Measurements from ENCODE around the gene AURKB.
"Not testable (repeated sequence)": the region's sequence is repeated elsewhere in the genome, so short reads cannot be mapped to it uniquely, and the experiment has no call there.

Gene AURKB

DNA sequence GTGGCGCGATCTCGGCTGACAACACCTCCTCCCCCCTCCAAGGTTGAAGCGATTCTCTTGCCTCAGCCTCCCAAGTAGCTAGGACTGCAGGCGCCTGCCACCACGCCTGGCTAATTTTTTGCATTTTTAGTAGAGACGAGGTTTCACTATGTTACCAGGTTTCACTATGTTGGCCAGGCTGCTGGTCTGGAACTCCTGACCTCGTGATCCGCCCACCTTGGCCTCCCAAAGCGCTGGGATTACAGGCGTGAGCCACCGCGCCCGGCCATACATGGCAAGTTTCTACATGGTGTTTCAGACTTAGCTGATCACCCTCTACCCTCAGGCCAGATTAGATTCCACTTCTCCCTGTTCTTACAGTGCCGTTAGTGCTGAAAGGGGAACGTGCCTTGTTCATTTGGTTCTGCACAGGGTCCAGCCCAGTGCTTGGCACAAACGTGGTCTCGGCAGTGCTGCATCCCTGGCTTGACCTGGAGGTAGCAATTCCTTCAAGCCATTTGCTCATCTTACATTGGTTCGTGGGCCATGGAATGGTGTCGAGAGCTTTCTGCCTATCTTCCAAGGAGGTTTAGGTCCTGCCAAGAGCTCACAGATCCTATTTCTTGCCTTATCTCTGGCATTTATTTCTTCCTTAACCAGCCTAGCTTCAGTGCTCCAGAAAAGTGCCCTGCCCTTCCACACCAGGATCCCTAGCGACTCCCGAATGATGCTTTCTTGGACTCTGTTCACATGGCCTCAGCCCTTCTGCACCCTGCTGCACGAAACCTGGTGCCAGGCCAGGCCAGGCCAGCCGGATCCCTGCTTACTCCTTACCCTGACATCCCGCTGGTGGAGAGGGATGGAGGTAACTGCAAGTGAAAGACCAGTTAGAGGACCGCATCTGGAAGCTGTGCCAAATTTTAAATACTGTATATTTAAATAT, 14.8 kb upstream of the AURKB start:
- no peak for DNase-seq

DNA sequence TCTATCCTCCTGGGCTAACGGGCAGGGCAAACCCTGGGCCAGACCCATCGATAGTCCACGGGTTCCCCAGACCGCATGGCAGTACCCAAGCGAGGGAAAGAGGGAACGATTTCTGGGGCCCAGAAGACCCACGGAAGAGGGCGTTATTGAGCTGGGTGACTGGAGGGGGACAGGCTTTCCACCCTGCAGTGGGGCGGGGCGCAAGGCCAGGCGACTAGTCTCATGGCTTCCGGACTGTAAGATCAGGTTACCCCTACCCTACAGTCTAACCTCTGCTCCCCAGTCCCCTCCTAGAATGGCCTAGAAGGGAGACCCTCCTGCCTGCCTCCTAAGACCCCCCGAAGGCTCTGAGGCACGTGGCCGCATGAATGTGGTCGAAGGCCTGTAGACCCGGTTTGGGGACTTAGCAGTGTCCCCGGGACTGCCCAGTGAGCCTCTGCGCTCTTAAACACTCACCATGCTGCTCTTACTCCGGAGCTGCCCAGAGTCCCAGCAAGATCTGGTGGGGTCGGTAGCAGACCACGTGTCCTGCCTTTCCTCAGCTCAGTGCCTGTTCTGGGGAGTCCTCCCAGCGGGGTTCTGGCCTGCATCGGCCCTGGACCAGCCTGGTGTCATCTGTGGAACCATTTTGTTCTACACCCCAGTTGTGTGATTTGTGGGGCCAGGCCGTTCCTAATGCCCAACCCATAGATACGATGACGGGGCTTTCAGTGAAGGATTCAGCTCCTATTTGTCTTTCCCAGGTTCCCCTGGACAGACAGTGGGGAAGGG, 13.2 kb upstream of the AURKB start:
- DNase-seq, result peak; percentile 91

DNA sequence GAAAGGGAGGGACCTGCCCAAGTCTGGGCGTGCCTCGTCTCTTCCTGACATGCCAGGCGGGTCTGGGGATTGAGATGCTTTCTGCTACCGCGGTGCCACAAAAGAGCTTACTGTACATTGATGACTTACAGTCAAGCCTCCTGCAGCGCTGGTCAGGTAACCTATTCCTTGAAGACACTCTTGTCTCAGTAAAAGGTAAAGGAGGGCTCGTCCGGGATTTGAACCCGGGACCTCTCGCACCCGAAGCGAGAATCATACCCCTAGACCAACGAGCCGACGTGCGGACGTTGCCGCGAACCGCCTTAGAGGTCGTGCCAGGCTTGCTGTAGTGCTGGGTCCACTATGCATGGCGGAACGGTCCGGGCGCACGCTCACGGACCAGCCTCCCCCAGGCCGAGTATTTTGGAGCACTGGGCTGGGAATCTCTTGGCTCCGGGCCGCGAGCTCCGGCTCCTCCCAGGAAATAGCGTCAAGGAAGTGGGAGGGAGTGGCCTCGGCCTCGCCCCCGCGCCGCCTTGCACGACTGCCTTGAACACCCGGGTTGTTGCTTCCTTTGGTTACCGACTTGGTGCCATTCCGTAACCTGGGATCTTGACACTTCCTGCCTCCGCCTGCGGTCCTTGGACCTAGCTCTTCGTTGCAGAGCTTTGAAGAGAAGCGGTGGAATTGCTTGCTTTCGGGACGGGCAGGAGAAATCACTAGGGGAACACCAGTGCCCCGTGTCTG, 12.4 kb upstream of the AURKB start:
- peak; percentile 97 for DNase-seq

DNA sequence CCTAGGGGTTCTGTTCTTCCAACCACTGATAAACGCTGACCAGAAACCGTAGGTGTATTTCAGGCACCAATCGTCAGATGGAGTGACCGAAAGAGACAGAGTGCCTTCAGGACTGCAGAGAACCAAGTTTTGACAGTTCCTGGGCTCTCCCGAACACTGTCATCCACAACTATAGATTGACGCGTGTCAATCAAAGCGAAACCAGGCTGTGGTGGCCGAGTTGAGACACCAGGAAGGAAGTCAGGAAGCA, 11.9 kb upstream of the AURKB start:
- no peak for DNase-seq

DNA sequence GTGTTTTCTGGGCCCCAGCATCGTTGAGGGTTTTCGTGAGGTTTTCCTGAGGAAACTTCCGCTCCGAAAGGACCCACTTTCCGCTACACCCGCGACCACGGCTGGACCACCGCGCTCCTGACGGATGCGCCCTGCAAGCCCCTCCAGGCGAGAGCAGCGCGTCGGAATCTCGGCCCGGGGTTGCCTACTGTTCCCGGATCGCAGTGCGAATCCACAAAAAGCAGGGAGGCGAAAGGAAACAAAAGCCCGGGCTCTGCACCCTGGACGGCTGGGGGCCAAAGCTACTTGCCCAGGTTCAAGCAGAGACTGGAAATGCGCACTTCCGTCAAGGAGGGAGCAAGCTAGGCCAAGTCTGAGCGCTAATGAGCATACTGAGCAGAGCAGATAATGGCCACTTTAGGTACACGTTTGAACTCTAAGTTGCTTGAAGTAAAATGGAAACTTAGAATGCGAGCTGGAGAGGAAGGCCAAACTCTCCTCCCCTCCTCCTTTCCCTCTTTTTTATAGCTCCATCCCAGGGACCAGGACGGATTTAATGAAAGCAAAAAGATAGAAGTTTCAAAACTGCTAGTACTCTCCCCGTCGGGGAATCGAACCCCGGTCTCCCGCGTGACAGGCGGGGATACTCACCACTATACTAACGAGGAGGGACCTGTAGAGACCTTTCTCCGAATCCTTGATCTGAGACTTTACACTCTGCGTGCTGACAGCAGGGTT, 11.4 kb upstream of the AURKB start:
- DNase-seq, result peak; percentile 95

DNA sequence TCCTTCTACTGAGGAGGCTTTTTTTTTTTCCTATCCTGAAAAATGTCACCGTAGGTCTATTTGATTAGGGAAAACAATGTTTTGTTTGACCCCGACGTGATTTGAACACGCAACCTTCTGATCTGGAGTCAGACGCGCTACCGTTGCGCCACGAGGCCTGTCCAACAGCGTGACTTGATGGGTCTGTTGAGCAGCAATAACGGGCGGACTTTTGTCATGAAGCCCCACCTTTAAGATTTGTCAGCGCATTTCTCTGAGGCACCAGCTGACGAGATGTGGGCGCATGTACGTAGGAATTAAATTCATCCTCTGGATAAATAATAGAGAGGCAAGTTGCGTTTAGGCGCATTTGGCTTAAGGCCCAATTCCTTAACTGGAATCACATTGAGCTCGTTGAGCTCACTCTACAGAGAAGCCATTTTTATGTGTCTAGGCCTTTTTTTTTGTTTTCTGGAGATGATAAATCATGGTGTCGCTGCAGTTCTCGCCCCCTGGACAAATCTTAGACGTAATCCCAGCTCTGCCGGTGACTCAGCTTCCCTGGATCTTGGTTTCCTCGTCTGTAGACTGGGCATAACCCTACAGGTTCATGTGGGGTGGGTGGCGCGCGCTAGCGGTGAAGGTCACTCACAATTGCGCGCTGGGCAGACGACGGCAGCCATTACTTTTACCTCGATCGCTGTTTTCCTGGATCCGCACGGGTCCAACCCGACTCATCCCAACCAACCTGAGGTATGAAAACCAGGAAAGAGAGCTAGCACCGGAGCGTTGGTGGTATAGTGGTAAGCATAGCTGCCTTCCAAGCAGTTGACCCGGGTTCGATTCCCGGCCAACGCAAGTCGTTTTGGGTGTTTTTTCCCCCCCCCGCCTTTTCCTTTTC, 10.6 kb upstream of the AURKB start:
- DNase-seq, result peak; percentile 96

DNA sequence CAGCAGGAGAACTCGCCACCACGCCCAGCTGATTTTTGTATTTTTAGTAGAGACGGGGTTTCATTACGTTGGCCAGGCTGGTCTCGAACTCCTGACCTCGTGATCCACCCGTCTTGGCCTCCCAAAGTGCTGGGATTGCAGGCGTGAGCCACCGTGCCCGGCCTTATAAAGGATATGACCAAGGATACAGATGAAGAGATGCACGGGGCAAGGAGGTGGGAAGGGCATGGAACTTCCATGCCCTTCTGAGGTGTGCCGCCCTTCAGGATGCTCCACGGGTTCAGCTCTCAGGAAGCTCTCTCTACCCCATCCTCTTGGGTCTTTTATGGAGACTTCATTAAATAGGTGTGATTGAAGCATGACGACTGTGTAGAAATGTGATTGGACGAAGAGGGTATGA, 3.6 kb upstream of the AURKB start:
- not testable (repeated sequence) for DNase-seq

DNA sequence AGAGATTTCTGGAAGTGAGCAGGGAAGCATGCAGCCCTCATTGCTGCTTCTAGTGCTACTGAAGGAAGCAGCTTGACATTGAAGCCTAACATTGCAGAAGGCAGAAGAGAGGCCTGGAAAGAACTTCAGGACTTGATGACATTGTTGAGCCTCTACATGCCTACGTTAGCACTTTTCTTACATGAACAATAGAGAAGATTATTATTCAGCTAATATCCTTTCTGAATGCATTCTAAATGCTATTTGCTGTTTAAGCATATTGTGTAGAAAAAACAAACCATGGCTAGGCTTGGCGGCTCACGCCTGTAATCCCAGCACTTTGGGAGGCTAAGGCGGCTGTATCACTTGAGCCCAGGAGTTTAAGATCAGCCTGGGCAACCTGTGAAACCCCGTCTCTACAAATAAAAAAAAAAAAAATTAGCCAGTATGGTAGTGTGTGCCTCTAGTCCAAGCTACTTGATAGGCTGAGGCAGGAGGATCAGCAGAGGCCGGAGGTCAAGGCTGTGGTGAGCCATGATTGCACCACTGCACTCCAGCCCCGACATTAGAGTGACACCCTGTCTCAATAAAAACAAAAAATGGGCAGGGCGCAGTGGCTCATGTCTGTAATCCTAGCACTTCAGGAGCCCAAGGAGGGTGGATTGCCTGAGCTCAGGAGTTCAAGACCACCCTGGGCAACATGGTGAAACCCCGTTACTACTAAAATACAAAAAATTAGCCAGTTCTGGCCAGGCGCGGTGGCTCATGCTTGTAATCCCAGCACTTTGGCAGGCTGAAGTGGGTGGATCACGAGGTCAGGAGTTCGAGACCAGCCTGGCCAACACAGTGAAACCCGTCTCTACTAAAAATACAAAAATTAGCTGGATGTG, 2.2 kb upstream of the AURKB start:
- DNase-seq, result peak; percentile 45

DNA sequence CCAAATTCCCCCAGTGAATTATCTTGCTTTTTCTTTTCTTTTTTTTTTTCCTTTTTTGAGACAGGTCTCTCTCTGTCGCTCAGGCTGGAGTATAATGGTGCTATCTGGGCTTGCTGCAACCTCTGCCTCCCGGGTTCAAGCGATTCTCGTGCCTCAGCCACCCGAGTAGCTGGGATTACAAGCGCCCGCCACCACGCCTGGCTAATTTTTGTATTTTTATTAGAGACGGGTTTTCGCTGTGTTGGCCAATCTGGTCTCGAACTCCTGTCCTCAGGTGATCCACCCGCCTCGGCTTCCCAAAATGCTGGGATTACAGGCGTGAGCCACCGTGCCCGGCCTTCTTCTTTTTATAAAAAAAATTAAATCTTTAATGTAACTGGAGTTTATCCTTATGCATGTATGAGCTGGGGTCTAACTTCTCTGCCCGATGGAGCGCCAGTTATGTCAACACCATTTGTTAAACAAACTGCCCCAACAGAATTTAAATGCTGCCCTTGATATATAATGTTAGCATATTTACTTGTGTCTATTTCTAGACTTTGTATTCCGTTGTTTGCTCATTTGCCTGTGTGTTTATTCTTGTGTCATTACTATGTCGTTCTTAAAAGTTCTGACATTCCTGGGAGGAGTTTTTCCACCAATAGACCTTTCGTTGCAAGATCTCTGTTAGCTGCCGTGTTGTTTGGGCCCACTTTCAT, 535 bp upstream of the AURKB start:
- no peak for DNase-seq

DNA sequence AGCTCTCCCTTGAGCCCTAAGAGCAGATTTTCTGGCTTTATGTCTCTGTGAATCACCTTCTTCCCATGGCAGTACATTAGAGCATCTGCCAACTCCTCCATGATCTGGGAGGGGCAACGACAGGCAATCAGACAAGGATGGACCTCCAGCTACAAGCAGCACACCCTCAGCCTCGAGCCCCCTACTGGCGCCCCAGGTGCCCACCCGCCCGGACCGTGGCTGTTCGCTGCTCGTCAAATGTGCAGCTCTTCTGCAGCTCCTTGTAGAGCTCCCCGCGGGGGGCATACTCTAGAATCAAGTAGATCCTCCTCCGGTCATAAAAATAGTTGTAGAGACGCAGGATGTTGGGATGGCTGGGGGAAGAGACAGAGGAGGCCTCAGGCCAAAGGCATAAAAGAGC, 3.8 kb downstream of the AURKB start:
- DNase-seq, result no peak

DNA sequence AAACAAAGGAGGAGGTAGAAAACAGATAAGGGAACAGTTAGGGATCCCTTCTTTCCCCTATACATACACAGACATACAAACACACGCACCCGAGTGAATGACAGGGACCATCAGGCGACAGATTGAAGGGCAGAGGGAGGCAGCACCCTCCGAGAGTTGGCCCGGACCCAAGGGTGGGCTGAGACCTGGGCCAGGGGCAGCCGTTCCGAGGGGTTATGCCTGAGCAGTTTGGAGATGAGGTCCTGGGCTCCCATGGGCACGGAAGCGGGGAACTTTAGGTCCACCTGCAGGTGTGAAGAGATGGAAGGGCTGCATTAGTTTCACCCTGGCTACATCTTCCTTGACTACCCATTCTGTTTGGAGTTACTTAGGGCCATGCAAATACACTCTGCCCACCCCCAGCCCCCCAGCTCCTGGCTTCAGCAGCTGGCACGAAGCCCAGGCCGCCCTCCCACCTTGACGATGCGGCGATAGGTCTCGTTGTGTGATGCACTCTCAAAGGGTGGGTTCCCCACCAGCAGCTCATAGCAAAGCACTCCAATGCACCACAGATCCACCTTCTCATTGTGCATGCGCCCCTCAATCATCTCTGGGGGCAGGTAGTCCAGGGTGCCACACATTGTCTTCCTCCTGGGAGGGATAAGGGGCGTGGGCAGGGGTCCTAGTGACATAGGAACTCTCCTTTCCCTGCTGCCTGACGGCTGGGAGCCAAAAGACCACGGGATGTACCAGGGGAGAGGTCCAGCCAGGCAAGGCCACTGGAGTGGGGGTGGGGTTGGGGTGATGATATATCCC, 5.4 kb downstream of the AURKB start:
- no peak for DNase-seq

DNA sequence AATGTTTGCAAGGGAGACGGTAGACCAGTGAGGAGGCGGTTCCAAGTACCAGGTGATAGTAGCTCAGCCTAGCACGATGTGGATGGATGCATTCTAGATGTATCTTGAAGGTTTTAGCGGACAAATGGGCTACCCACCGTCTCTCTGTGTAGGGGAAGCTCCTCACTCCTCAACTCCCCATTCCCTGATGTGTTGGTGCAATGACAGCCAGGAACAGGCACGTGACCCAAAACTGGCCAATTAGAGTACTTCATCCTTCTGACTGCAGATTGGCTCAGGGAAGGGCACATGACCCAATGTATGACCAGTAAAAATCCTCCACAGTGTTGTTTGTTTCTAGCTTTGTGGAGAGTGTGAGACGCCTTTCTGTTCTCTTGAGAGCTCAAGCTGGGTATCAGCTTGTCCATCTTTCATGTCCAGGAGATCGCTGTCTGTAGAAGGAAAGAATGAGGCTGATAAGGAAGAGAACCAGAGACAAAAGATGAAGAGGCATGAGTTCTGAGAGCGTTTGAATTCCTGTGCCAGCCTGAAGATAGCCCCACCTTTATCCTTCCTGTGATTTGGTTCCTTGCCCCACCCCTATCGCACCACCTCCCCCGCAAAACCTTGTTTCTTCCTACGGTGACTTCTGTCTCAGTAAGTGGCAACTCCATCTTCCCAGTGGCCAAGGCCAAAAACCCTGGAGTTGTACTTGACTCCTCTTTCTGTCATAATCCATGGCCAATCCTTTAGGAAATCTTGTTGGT, 18.1 kb downstream of the AURKB start:
- peak; percentile 94 for DNase-seq

DNA sequence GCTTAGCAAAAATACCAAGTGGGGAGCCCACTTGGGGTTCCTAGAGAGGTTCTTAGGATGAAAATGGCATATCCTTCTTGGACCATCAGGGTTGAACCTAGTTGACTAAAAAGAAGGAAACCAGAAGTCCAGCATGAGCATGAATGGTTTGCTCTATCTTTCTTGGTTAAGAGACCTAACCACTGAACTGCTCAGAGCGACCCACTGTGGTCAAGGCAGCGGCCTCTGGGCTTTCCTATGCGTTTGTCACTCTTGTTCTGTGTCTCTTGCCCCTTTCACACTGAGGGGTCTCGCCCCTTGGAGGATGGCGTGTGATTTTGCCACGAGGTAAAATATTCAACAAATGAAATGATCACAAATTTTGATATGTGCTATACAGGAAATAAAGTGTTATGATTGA, 19.9 kb downstream of the AURKB start:
- no peak for DNase-seq

DNA sequence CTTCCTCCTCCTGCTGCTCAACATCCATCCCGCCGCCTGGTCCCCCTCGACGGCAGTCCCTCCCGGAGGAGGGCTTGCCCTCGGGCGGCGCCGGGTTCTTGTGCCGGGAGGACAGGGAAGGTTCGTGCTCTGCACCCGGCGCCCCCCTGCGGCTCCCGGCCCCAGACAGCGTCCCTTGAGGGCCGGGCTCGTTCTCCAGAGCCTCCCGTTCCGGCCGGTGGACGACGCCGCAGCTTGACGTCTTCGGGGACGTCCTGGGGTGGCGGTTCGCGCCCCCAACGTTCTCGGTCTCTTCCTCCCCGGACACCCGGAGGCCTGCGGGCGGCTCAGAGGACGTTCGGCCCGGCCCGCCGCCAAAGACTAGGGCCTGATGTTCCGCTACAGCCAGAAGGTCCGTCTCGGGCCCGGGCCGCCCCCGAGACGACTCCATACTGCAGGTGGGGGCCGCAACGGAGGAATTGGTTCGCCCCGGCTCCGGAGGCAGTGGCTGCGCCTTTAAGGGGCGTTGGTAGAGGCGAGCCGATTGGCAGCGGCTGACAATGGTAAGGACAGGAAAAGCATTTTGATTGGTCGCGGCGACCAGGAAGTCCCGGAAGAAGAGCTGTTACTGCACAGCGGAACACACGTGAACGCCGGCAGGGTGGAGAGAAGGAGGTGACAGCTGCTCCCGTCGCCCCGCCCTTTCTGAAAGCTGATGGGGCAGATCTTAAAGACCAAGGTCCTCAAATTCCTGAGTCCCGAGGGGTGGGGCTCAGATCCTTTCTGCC, 20.5 kb downstream of the AURKB start, which contains the start of gene BORCS6:
TSS of gene BORCS6 (minus strand) at position 470 of the 767 bp plus-strand sequence. CDS start at position 430, 40 bp downstream.
- peak; percentile 99 for DNase-seq

DNA sequence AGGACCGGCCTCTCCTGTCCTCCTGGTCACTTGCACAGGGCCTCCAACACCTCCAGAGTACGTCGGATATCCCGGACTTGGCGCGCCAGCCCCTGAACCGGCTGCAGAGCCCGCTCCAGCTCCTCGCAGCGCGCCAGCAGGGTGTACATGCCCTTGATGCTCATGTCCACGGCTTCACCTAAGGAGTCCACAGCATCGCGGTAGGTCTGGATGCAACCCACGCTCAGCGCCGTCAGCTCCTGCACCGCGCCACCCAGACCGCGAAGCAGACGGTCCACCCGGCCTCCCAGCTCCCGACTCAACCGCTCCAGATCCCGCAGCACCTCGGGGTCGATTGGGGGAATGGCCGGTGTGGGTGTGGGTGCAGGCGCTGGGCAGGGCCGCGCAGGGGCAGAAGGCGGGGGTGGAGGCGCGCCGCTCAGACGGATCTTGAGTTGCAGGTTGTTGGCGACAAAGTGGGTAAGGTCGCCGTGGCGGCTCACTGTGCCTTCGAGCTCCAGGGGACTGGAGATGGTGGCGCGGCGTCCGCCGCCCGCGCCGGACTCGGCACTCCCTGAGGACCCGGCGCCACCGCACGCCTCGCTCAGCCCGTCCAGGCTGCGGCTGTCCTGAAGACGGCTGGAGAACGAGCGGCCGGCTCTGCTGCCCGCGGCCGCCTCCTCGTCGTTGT, 21.2 kb downstream of the AURKB start:
- peak; percentile 40 for DNase-seq

DNA sequence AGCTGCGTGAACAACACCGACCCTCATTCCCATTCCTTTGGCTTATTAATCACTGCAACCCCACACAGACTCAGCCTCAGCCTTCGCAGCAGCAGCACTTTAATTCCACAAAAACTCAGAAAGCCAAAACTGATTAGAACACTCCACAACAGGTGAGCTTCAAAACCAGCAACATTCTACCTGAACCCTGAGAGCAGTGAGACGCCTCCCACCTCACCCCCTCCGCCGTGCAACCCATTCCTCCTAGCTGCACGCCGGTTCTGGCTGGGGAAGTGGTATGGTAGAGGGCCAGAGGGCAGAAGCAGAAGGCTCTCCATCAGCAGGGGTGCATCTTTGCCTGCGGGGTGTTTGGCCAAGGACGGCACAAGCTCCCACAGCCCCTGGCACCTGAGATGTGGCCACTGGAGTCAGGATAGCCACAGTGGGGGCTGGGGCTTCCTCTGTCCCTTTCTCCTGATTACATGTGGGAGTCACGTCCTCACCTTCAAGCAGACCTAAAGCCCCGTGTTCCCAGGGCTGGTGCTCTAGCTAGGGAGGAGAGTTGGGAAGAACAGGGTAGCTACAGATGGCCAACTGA, 22.0 kb downstream of the AURKB start:
- no peak for DNase-seq

Data from hematopoietic multipotent progenitor cell treated with erythropoietin and hydrocortisone succinate and interleukin-3 and kit ligand, for 4 days (in vitro differentiated cells).